Thoracic aorta (tissue), 2 donors: ENCODE results near the gene TBCCD1. TPM values are rescaled to one million over a fixed set of nuclear protein-coding genes. Genes with fewer than 3 reads are reported as not detected.

Experiments used
- ATAC-seq: fragments of 150-250 bp; one replicate; pipeline ENCODE4 v1.8.0; 2017; ENCODE audit warnings: low read depth; ENCODE audit not compliant: insufficient number of reproducible peaks, low FRiP score
- DNase-seq: peaks from one replicate; pipeline ENCODE4 v3.0.0-alpha.2; 2020; ENCODE audit warnings: low spot score
- H3K27ac ChIP-seq, 2 donors: fragments of 200-600 bp; sonication (generic); 1 replicate in 1 of 2; 2 replicates in 1 of 2; pipeline ENCODE4 v1.5.1; 2016; ENCODE audit warnings: mild to moderate bottlenecking in 2 of 2, moderate library complexity in 2 of 2
- H3K27me3 ChIP-seq: fragments of 200-600 bp; sonication (generic); replicated peaks from 2 replicates; pipeline ENCODE4 v1.6.0; 2016; ENCODE audit warnings: mild to moderate bottlenecking; ENCODE audit not compliant: insufficient read depth
- H3K36me3 ChIP-seq: fragments of 200-600 bp; sonication (generic); one replicate; pipeline ENCODE4 v1.5.1; 2016
- H3K4me1 ChIP-seq, 2 donors: fragments of 200-600 bp; sonication (generic); 1 replicate in 1 of 2; 2 replicates in 1 of 2; pipeline versions ENCODE4 v1.5.1 to v1.6.0; 2016; ENCODE audit warnings: low read depth in 2 of 2, mild to moderate bottlenecking in 1 of 2; ENCODE audit not compliant: control insufficient read depth in 1 of 2
- H3K4me3 ChIP-seq: fragments of 200-600 bp; sonication (generic); 2 replicates; pipeline ENCODE4 v1.5.1; 2016; ENCODE audit warnings: mild to moderate bottlenecking
- H3K9me3 ChIP-seq: fragments of 200-600 bp; sonication (generic); 2 replicates; pipeline ENCODE4 v1.5.1; 2016
- CTCF ChIP-seq: fragments of 200-600 bp; sonication (generic); IDR thresholded peaks from one replicate; pipeline ENCODE4 v1.5.1; 2019; ENCODE audit warnings: antibody characterized with exemption
- total RNA-seq, 2 donors: library from RNA; depleted of rRNA; stranded (reverse); fragments of >200 nt; gene quantifications; one replicate each; pipeline versions ENCODE4 v1.1.0 to v1.2.3, GENCODE V29; 2016

Gene TBCCD1
- total RNA-seq, 2 donors from 2014 or later = 10.2 to 25.8 TPM

- no peak for ATAC-seq
- Histone ChIP-seq H3K4me1 (no peaks in the 10 kb centered on the region), H3K27ac (no peak overlapping the region), H3K27me3 (no peaks in the 10 kb centered on the region), H3K9me3 (no peaks in the 10 kb centered on the region), H3K4me3 (no peak overlapping the region), H3K36me3 (no peaks in the 10 kb centered on the region)
- DNase-seq = no peak
- no peak for TF ChIP-seq CTCF
Measured at GRCh38 chr3:186511702-186512101, 55.4 kb downstream of the TBCCD1 start.

GRCh38 chr3:186511245-186511644, 55.9 kb downstream of the TBCCD1 start:
- DNase-seq (no peak), ATAC-seq (no peak)

GRCh38 chr3:186510374-186511079, 56.6 kb downstream of the TBCCD1 start:
- ATAC-seq = no peak

More at GRCh38 chr3:186511245-186511644, 55.9 kb downstream of the TBCCD1 start:
- no peak for TF ChIP-seq CTCF
- no peak overlapping the region for H3K27ac ChIP-seq
- H3K4me1 ChIP-seq = no peaks in the 10 kb centered on the region
- no peaks in the 10 kb centered on the region for H3K9me3 ChIP-seq
- H3K36me3 ChIP-seq = no peaks in the 10 kb centered on the region
- H3K27me3 ChIP-seq = no peaks in the 10 kb centered on the region
- no peak overlapping the region for H3K4me3 ChIP-seq

GRCh38 chr3:186509423-186509822, 57.7 kb downstream of the TBCCD1 start:
- Histone ChIP-seq H3K27ac (no peak overlapping the region), H3K4me1 (no peaks in the 10 kb centered on the region), H3K9me3 (no peaks in the 10 kb centered on the region), H3K27me3 (no peaks in the 10 kb centered on the region), H3K36me3 (no peaks in the 10 kb centered on the region), H3K4me3 (no peak overlapping the region)
- DNase-seq (no peak), ATAC-seq (no peak)
- no peak for TF ChIP-seq CTCF

More at GRCh38 chr3:186510374-186511079, 56.6 kb downstream of the TBCCD1 start:
- Histone ChIP-seq H3K27ac (no peak overlapping the region), H3K4me3 (no peak overlapping the region), H3K9me3 (no peaks in the 10 kb centered on the region), H3K4me1 (no peaks in the 10 kb centered on the region), H3K36me3 (no peaks in the 10 kb centered on the region), H3K27me3 (no peaks in the 10 kb centered on the region)
- no peak for DNase-seq
- no peak for TF ChIP-seq CTCF

- Histone ChIP-seq H3K36me3 (no peaks in the 10 kb centered on the region), H3K9me3 (no peaks in the 10 kb centered on the region), H3K27me3 (no peaks in the 10 kb centered on the region), H3K4me3 (no peak overlapping the region), H3K4me1 (peaks cover 9 to 16% of the 10 kb centered on the region in 2 donors), H3K27ac (no peak overlapping the region)
- ATAC-seq (no peak), DNase-seq (no peak)
- no peak for TF ChIP-seq CTCF
Measured at GRCh38 chr3:186506857-186507256, 60.3 kb downstream of the TBCCD1 start.
